Measurements from ENCODE around the gene PRR23A.

PRR23A gene

DNA sequence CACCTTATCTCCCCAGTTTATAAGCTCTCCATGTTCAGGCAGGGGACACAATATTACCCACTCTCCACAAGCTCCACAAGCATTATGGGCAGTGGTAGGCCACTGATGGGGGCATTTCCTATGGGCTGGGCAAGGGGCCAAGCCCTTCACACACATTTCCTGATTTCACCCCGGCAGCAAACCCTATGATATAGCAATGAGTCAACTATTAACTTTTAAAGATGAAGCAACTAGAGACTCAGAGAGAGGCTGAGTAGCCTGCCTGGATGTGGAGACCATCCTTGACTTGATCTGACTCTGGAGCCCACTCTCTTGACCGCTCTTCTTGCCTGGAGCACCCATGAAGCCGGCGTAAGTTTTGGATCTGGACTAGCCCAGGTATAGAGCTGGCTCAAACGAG is 31.6 kb downstream of the PRR23A start:
- no peak for TF ChIP-seq PAX5 (IDR thresholded peaks at IDR 0.05; ENCODE audit: insufficient read depth, low read length, severe bottlenecking)
- TF ChIP-seq TAF1 (IDR thresholded peaks at IDR 0.05; ENCODE audit: low read depth, low read length), result no peak
- TF ChIP-seq POLR2AphosphoS5 (IDR thresholded peaks at IDR 0.05; ENCODE audit: low read depth, low read length), result no peak
- TF ChIP-seq POU2F2 (IDR thresholded peaks at IDR 0.05; ENCODE audit: low read depth, low read length), result no peak
- no peak for TF ChIP-seq POLR2A (IDR thresholded peaks at IDR 0.05; ENCODE audit: low read depth, low read length)
- no peak for TF ChIP-seq SPI1 (IDR thresholded peaks at IDR 0.05; ENCODE audit: low read depth, low read length)
- FAIRE-seq (no peak), DNase-seq (ENCODE audit: insufficient read length, low spot score) (no peak)

GRCh38 chr3:138972941-138973340 is 33.1 kb downstream of the PRR23A start:
- no peak for FAIRE-seq
- no peak for DNase-seq (ENCODE audit: insufficient read length, low spot score)
- TF ChIP-seq PAX5 (IDR thresholded peaks at IDR 0.05; ENCODE audit: insufficient read depth, low read length, severe bottlenecking) (no peak), TAF1 (IDR thresholded peaks at IDR 0.05; ENCODE audit: low read depth, low read length) (no peak), POU2F2 (IDR thresholded peaks at IDR 0.05; ENCODE audit: low read depth, low read length) (no peak), POLR2A (IDR thresholded peaks at IDR 0.05; ENCODE audit: low read depth, low read length) (no peak), POLR2AphosphoS5 (IDR thresholded peaks at IDR 0.05; ENCODE audit: low read depth, low read length) (no peak), SPI1 (IDR thresholded peaks at IDR 0.05; ENCODE audit: low read depth, low read length) (no peak)

DNA sequence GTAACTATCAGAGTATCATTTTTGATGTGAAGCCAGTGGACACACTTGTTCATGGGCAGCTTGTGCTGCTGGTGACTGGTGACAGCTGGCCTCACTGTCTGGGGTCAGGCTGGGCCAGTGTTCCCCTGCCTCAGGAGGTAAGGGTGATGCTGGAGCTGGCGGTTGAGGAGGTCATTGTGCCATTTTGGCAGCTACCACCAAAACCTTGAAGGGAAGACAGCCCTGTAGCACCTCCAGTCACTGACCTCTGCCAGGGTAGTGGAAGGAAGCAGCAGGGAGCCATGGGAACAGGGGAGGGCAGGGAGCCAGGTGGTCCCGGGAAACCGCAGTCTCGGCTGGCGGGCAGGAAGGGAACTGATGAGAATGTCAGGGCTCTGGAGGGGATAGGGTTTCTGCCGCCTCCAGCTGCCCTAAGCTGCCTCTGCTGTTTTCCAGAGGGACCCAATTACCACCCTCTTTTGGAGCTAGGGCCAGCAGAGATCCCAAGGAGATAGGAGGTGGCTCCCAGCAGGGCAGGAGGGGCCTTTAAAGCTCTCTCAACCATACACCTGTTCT is 34.2 kb downstream of the PRR23A start:
- TF ChIP-seq SPI1 (IDR thresholded peaks at IDR 0.05; ENCODE audit: low read depth, low read length) (no peak), POLR2AphosphoS5 (IDR thresholded peaks at IDR 0.05; ENCODE audit: low read depth, low read length) (no peak), POLR2A (IDR thresholded peaks at IDR 0.05; ENCODE audit: low read depth, low read length) (no peak), TAF1 (IDR thresholded peaks at IDR 0.05; ENCODE audit: low read depth, low read length) (no peak), POU2F2 (IDR thresholded peaks at IDR 0.05; ENCODE audit: low read depth, low read length) (no peak), PAX5 (IDR thresholded peaks at IDR 0.05; ENCODE audit: insufficient read depth, low read length, severe bottlenecking) (no peak)
- FAIRE-seq, result no peak
- DNase-seq (ENCODE audit: insufficient read length, low spot score), result no peak

GRCh38 chr3:138964923-138965322 is 41.1 kb downstream of the PRR23A start:
- no peak for FAIRE-seq
- DNase-seq (ENCODE audit: insufficient read length, low spot score), result no peak
- no peak for TF ChIP-seq PAX5 (IDR thresholded peaks at IDR 0.05; ENCODE audit: insufficient read depth, low read length, severe bottlenecking)
- no peak for TF ChIP-seq POLR2AphosphoS5 (IDR thresholded peaks at IDR 0.05; ENCODE audit: low read depth, low read length)
- no peak for TF ChIP-seq POU2F2 (IDR thresholded peaks at IDR 0.05; ENCODE audit: low read depth, low read length)
- no peak for TF ChIP-seq SPI1 (IDR thresholded peaks at IDR 0.05; ENCODE audit: low read depth, low read length)
- no peak for TF ChIP-seq TAF1 (IDR thresholded peaks at IDR 0.05; ENCODE audit: low read depth, low read length)
- TF ChIP-seq POLR2A (IDR thresholded peaks at IDR 0.05; ENCODE audit: low read depth, low read length), result no peak

- no peak for DNase-seq (ENCODE audit: insufficient read length, low spot score)
- TF ChIP-seq POLR2AphosphoS5 (IDR thresholded peaks at IDR 0.05; ENCODE audit: low read depth, low read length), result no peak
- no peak for TF ChIP-seq POU2F2 (IDR thresholded peaks at IDR 0.05; ENCODE audit: low read depth, low read length)
- TF ChIP-seq SPI1 (IDR thresholded peaks at IDR 0.05; ENCODE audit: low read depth, low read length), result no peak
- TF ChIP-seq PAX5 (IDR thresholded peaks at IDR 0.05; ENCODE audit: insufficient read depth, low read length, severe bottlenecking), result no peak
- no peak for TF ChIP-seq TAF1 (IDR thresholded peaks at IDR 0.05; ENCODE audit: low read depth, low read length)
- no peak for FAIRE-seq
Measured at GRCh38 chr3:138964264-138964663, 41.8 kb downstream of the PRR23A start.

DNA sequence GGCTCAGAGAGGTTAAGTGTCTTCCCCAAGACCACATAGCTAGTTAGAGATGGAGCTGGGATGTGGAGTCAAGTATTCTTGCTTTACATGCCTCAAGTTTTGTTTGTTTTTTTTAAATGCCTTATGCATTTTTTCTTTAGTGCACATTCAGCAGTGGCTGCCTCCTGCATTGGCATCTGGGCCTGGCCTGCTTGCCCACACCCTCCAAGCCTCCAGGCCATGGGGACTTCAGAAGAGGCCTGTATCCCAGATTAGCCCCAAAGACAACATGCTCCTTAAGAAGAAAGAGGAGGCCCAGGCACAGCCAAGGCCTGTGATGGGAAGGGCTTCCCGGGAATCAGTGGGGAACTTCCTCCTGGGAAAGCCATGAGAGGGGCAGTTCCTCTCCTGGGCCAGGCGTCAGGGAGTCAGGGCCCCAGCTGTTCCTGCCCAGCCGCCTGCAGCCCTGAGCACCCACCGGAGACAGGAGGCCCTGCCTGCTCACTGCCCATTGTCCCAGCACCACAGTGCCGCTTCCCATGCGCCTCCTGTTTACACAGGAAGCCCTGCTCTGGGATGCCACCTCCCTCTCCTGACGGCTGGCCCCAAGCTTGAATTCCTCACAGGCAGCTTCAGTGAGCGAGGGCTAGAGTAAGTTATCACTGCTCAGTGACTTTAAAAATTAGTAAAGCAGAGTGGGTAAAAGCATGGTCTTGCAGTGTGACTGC is 43.1 kb downstream of the PRR23A start:
- no peak for TF ChIP-seq PAX5 (IDR thresholded peaks at IDR 0.05; ENCODE audit: insufficient read depth, low read length, severe bottlenecking)
- TF ChIP-seq POLR2AphosphoS5 (IDR thresholded peaks at IDR 0.05; ENCODE audit: low read depth, low read length), result no peak
- no peak for TF ChIP-seq TAF1 (IDR thresholded peaks at IDR 0.05; ENCODE audit: low read depth, low read length)
- TF ChIP-seq POU2F2 (IDR thresholded peaks at IDR 0.05; ENCODE audit: low read depth, low read length), result no peak
- no peak for TF ChIP-seq SPI1 (IDR thresholded peaks at IDR 0.05; ENCODE audit: low read depth, low read length)
- no peak for TF ChIP-seq POLR2A (IDR thresholded peaks at IDR 0.05; ENCODE audit: low read depth, low read length)
- FAIRE-seq (no peak), DNase-seq (ENCODE audit: insufficient read length, low spot score) (no peak)

- FAIRE-seq (no peak), DNase-seq (ENCODE audit: insufficient read length, low spot score) (no peak)
- no peak for TF ChIP-seq SPI1 (IDR thresholded peaks at IDR 0.05; ENCODE audit: low read depth, low read length)
- no peak for TF ChIP-seq POLR2AphosphoS5 (IDR thresholded peaks at IDR 0.05; ENCODE audit: low read depth, low read length)
- no peak for TF ChIP-seq POU2F2 (IDR thresholded peaks at IDR 0.05; ENCODE audit: low read depth, low read length)
- TF ChIP-seq TAF1 (IDR thresholded peaks at IDR 0.05; ENCODE audit: low read depth, low read length), result no peak
- TF ChIP-seq POLR2A (IDR thresholded peaks at IDR 0.05; ENCODE audit: low read depth, low read length), result no peak
- TF ChIP-seq PAX5 (IDR thresholded peaks at IDR 0.05; ENCODE audit: insufficient read depth, low read length, severe bottlenecking), result no peak
Measured at GRCh38 chr3:138960417-138960852, 45.6 kb downstream of the PRR23A start.

All from GM12891 (cell line).